KOPT-K1 (cell line): ENCODE data around the gene UQCC5.

Source experiments
- H3K27ac ChIP-seq: fragments of 200-600 bp; sonication (generic); 2 replicates; pipeline ENCODE4 v1.5.1; 2016; ENCODE audit warnings: antibody characterized with exemption, mild to moderate bottlenecking, low read depth, low read length; ENCODE audit not compliant: poor library complexity, severe bottlenecking
- H3K36me3 ChIP-seq: fragments of 200-600 bp; sonication (generic); 2 replicates; pipeline ENCODE4 v1.5.1; 2017; ENCODE audit warnings: antibody characterized with exemption, mild to moderate bottlenecking, low read length, moderate library complexity; ENCODE audit not compliant: insufficient read depth
- H3K9me3 ChIP-seq: fragments of 200-600 bp; sonication (generic); 2 replicates; pipeline ENCODE4 v1.5.1; 2017; ENCODE audit warnings: antibody characterized with exemption, low read length, mild to moderate bottlenecking; ENCODE audit not compliant: insufficient read depth, poor library complexity, severe bottlenecking

The UQCC5 gene

GRCh38 chr3:52533623-52534280 lies 2.7 kb upstream of the UQCC5 start, which contains the start of gene NT5DC2:
Gene NT5DC2, minus strand, starts transcription at chr3:52533857. Its CDS starts 120 bp downstream, at chr3:52533737.
- no peaks in the 10 kb centered on the region for H3K9me3 ChIP-seq
- peak within 1 kb of the TSS; percentile 66 for H3K27ac ChIP-seq
- H3K36me3 ChIP-seq: peaks cover 15% of the 10 kb centered on the region; the same call in 1 of the 2 replicates

- Histone ChIP-seq H3K9me3 (no peaks in the 10 kb centered on the region), H3K36me3 (peaks cover 14% of the 10 kb centered on the region; the same call in 1 of the 2 replicates), H3K27ac (no peak overlapping the region)
These were observed 1.9 kb upstream of the UQCC5 start for GRCh38 chr3:52534281-52535183.

GRCh38 chr3:52535411-52536111 lies 844 bp upstream of the UQCC5 start:
- H3K27ac ChIP-seq: peak overlapping the region; percentile 40
- H3K36me3 ChIP-seq: peaks cover 17% of the 10 kb centered on the region
- no peaks in the 10 kb centered on the region for H3K9me3 ChIP-seq

- H3K9me3 ChIP-seq: no peaks in the 10 kb centered on the region
- peak overlapping the region; percentile 40 for H3K27ac ChIP-seq
- peaks cover 21% of the 10 kb centered on the region for H3K36me3 ChIP-seq
These were observed 365 bp upstream of the UQCC5 start for GRCh38 chr3:52536112-52536368.

- peaks cover 33% of the 10 kb centered on the region for H3K36me3 ChIP-seq
- no peaks in the 10 kb centered on the region for H3K9me3 ChIP-seq
- H3K27ac ChIP-seq: peak overlapping the region; percentile 78
These were observed 788 bp downstream of the UQCC5 start for GRCh38 chr3:52537165-52537620.

GRCh38 chr3:52537726-52538421 lies 1.5 kb downstream of the UQCC5 start:
- H3K27ac ChIP-seq: peak overlapping the region; percentile 78
- H3K9me3 ChIP-seq: no peaks in the 10 kb centered on the region
- peaks cover 36% of the 10 kb centered on the region for H3K36me3 ChIP-seq

GRCh38 chr3:52539010-52539653 lies 2.7 kb downstream of the UQCC5 start:
- Histone ChIP-seq H3K9me3 (no peaks in the 10 kb centered on the region), H3K36me3 (peaks cover 44% of the 10 kb centered on the region), H3K27ac (peak overlapping the region; percentile 16)

- Histone ChIP-seq H3K36me3 (peaks cover 63% of the 10 kb centered on the region), H3K27ac (no peak overlapping the region), H3K9me3 (no peaks in the 10 kb centered on the region)
These were observed 4.6 kb downstream of the UQCC5 start for GRCh38 chr3:52541050-52541449.

GRCh38 chr3:52544937-52545336 lies 8.5 kb downstream of the UQCC5 start:
- Histone ChIP-seq H3K9me3 (no peaks in the 10 kb centered on the region), H3K27ac (no peak overlapping the region), H3K36me3 (peaks cover 92% of the 10 kb centered on the region)

GRCh38 chr3:52546111-52546901 lies 9.9 kb downstream of the UQCC5 start:
- Histone ChIP-seq H3K27ac (no peak overlapping the region), H3K9me3 (no peaks in the 10 kb centered on the region), H3K36me3 (peaks cover 91% of the 10 kb centered on the region)

- H3K36me3 ChIP-seq: peaks cover 91% of the 10 kb centered on the region
- H3K9me3 ChIP-seq: no peaks in the 10 kb centered on the region
- no peak overlapping the region for H3K27ac ChIP-seq
These were observed 10.7 kb downstream of the UQCC5 start for GRCh38 chr3:52547143-52547542.

GRCh38 chr3:52551118-52551517 lies 14.7 kb downstream of the UQCC5 start:
- Histone ChIP-seq H3K36me3 (peaks cover 99% of the 10 kb centered on the region), H3K9me3 (no peaks in the 10 kb centered on the region)

GRCh38 chr3:52552089-52552488 lies 15.7 kb downstream of the UQCC5 start:
- Histone ChIP-seq H3K27ac (no peak overlapping the region), H3K36me3 (peaks cover 99% of the 10 kb centered on the region), H3K9me3 (no peaks in the 10 kb centered on the region)

More at GRCh38 chr3:52551118-52551517, 14.7 kb downstream of the UQCC5 start:
- no peak overlapping the region for H3K27ac ChIP-seq
